GM21447 (cell line): ENCODE data around the gene BEGAIN.
"Not testable (repeated sequence)": the region's sequence is repeated elsewhere in the genome, so short reads cannot be mapped to it uniquely, and the experiment has no call there.

Experiments
- ATAC-seq: cut with Tn5 transposase; IDR thresholded peaks from one replicate; pipeline ENCODE4 v1.9.1; 2021; ENCODE audit not compliant: unreplicated experiment

The BEGAIN gene

DNA sequence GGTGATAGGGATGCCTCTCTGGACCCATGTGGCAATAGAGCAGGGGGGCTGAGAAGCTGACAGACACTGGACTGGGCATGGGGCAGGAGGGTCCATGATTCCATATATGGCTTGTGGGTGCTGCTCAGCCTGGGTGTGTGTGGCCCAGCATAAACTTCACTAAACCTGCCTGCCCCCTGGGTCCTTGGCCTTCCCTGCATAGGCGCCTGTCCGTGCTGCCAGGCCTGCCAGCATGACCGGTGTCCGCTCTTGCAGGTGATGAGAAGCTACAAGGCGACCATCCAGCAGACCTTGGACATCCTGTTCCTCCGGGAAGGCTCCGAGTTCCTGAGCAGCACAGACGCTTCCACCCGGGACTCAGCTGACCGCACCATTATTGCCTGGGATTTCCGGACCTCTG lies 61.6 kb downstream of the BEGAIN start:
- ATAC-seq = no peak

DNA sequence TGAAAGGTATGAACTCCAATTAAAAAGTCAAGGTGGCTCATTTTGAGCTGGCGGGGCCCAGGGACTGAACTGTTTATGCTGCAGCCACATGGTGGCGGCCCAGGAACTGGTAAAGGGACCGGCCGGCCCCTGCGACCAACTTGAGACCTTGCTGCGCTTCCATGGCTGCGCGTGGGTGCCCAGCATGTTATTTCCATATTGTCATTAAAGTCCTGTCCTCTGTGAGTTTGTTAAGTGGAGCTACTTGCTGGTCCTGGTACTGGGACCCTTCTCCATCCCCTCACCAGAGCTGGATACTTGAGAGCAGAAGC lies 62.3 kb downstream of the BEGAIN start:
- no peak for ATAC-seq

DNA sequence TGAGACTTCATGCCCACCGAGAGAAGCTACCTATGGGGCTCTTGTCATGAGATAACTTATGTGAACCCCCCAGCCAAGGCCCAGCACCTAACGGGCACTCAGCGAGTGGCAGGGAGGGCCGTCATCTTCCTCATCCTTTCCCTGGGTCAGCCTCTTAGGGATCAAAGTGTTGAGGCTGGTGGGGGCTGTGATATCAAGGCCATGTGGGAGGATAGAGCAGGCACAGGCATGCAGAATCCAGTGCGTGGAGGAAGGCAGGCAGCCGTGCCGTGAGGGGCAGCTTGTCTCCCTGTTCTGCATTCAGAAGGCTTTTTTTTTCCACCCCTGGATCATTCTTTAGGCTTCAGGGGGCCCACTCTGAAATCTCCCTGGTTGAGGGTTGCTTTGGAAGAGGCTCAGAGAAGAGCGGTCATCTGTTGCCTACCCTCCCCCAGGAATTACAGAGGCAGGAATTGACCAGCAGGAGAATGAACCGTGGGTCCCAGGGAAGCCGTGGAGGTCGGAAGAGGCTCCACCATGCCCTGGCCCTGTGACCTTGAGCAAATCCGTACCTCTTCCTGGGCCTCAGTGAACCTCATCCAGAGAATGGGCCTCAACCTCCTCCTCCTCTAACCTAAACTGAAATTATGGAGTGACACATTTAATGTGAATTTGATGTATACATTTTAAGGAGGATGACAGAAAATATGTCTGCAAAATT lies 62.8 kb downstream of the BEGAIN start:
- no peak for ATAC-seq

DNA sequence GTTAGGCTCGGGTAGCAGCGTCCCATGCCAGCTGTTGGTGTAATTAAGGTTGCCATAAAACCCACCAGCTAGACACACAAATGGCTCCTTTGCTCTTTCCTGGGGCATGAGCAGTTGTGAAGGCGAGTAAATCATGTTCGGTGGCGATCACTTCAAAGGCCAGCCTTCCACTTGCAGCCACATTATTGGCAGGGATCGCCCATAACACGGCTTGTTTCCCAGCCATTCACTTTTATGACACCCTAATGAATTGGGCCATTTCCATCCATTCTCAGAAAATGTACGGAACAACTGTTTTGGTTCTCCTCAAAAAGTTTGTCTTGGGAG lies 63.4 kb downstream of the BEGAIN start:
- no peak for ATAC-seq

DNA sequence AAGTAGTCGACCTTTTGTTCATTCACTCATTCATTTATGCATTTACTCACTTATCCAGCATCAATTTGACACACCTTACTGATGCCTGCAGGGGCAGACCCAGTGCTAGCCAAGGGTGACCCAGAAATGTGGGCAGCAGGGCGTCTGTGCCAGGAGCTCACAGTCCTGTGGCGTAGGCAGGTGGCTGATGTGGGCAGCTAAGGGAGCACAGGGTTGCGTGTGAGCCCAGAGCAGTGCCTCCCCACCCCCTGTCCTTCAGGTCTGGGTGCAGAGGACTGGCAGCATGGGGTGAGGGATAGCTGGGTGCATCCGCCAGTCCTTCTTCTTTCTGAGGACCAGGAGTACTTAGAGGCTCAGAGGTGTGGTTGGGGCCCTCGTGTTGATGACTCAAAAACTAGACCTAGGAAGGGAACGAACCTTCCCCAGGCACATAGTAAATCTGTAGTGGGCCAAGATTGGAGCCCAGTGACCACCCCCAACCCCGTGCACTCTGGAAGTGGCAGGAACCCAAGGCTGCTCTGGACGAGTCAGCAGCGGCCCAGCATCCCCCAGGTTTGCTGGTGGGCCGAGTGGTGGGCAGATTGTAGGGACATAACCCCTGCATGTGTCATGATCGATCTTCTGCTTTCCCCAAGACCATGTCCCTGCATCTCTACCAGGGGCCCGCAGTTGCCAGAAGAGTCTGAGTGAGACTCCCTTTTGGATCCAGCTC lies 63.9 kb downstream of the BEGAIN start:
- no peak for ATAC-seq

DNA sequence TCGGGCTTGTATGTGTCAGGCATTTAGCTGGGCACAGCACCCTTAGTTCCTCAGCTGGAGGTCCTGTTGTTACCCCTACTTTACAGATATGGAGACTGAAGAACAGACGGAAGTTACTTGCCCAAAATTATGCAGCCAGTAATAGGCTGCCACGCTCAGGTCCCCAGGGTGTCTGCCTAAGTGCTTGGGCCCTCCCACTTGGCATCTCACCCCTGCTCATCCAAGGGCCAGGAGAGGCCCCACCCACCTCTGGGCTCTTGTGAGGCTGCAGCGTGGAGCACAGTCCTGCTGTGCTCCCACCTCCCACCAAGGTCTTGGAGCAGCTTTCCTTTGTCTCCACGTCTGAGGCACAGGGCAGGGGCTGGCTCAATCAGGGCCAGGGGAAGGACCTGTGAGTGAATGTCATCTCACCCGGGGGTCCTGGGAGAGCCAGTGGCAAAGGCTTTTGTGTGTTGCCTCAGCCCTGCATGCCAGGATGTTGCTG lies 64.6 kb downstream of the BEGAIN start:
- ATAC-seq = no peak

DNA sequence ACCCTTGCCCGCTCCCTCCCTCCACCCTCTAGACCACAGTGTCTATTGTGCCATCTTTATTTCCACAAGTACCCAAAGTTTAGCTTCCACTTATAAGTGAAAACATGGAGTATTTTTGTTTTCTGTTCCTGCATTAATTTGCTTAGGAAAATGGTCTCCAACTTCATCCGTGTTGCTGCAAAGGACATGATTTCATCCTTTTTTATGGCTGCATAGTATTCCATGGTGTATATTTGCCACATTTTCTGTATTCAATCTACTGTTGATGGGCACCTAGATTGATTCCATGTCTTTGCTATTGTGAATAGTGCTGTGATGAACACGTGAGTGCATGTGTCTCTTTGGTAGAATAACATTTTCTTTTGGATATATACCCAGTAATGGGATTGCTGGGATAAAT lies 81.2 kb downstream of the BEGAIN start:
- not testable (repeated sequence) for ATAC-seq

DNA sequence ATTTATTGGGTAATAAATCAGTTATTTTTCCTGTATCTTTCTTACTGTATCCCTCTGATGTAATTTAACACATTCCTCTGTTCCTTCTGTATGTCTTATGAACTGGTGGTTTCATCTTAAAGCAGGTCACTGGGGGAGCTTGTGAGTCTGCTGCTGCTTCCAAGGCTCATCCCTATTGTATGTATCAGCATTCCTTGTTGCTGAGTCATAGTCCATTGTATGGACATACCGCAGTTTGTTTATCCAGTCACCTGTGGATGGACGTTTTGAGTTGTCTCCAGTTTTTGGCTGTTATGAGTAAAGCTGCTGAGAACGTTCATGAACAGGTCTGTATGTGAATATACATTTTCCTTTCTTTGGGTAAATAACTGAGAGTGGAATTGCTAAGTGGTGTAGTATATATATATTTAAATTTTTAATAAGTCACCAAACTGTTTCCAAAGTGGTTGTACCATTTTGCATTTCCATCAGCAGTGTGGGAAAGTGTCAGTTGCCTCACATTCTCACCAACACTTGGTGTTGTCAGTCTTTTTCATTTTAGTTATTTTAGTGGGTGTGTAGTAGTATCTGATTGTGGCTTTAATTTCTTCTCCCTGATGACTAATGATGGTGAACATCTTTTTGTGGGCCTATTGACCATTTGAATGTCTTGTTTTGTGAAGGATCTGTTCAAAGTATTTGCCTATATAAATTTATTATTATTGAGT lies 82.7 kb downstream of the BEGAIN start:
- ATAC-seq = no peak

DNA sequence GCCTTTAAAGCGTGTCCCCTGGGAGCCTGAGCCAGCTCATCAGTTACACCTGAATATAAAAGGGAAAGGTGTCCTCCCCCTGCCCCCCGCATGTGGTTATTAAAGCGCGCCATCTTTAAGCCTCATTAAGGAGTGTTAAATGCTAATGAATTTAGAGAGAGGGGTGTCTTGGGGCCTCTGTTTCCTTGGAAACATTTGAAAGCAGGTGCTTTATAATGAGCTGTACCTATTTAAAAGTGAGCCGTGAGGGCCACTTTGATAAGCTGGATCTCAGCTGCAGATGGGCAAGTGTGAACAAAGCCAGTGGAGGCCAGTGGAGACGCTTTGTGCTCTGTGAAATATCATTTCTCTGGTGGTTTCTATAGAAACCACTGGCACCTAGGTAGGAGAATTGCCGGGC lies 84.0 kb downstream of the BEGAIN start:
- ATAC-seq = no peak

DNA sequence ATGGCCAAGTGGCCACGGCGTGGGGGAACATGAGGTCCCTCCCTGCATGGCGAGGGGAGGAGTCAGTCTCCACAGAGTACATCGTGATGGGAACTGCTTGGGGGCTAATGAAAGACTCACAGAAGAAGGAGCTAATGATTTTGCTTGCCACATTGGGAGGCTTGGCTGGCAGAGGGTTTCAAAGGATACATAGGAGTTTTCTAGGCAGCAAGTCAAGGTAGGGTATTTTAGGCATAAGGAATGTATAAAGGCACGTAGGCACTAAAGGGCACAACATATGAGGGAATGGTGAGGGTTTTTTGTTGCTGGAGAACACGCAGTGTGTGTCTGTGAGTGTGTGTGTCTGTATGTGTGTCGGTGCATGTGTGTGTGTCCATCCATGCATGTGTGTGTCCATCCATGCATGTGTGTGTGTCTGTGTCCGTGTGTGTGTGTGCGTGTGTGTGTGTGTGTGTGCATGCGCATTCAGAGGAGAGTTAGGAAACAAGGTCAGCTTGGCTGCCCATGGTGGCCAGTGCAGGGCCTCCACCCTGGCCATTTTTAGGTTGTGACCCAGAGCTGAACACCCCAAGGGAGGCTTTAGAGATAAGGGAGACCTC lies 84.5 kb downstream of the BEGAIN start:
- no peak for ATAC-seq

DNA sequence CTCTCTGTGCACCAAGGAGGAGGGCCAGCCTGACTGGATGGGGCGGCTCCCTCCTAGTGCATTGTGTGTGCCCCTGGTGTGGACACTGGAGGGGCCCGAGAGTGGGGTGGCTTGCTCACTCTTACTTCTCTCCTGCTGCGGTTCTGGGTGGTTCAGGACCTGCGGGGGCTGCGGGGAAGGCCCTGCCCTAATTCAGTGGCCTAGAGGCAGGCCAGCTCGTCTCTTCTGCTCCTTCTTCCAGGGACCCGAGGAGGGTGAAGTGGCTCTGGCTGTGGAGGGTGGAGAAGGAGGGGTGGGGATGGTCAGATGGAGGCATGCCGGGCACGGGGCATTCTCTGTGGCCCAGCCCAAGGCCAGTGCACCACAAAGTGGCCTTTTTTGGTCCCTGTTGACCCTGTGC lies 87.1 kb downstream of the BEGAIN start:
- no peak for ATAC-seq

DNA sequence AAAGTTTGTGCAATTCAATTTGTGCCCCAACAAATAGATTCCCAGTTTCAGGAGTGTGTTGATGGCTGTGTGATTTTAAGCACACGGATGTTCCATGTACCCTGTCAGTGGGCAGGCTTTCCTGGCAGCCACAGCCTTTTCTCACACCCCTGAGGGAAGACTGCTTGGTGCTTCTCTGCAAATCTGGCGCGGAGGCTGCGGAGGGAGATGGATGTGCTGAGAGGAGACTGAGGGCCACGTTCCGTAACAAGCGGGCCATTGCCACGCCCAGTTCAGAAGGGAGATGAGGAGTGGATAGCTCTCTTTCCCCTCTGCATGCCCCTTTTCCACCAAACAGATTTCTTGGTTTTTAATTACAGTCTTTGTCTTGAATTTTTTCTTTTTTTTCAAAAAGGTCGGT lies 89.1 kb downstream of the BEGAIN start:
- ATAC-seq = no peak

DNA sequence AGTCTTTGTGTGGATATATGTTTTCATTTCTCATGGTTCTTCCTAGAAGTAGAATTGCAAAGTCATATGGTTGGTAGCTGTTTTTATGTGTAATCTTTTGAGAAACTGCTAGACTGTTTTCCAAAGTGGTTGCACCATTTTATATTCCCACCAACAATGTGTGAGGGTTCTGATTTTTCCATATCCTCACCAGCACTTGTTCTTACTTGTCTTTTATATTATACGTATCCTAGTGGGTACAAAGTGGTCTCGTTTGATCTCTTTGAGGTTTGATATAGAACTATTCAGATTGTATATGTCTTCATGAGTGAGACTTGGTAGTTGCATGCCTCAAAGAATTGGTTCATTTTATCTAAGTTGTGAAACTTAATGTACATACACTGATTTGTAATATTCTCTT lies 91.3 kb downstream of the BEGAIN start:
- no peak for ATAC-seq

DNA sequence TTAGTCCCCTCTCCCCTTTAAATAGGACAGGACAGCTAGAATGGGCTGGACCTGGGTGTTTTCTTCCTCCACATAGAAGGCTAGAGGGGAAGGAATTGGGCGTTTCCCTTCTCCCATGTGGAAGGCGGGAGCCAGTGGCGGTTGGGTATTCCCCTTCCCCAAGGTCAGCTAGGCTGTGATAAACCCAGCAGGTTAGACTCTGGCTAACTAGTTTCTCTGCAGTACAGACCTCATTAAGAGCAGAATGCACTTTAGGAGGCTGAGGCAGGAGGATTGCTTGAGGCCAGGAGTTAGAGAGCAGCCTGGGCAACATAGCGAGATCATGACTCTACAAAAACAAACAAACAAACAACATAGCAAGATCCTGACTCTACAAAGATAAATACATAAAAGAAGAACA lies 92.6 kb downstream of the BEGAIN start:
- ATAC-seq = no peak

DNA sequence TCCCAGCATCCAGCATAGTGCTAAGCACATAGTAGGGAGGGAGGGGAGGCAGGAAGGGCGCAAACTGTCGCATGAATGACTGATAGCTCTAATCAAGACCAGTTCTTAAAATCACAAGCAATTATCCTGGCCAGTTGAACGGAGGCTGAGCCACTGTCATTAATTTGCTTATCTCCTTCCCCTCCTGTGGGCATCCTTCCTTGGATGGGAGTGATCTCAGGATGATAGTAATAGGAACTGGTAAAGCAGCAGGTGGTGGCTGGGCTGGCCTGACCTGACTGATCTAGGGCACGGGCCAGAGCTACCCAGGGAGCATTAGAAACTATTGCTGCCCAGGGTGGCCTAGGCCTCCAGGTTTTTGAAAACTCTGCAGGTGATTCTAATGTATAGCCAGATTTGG lies 97.0 kb downstream of the BEGAIN start:
- no peak for ATAC-seq

DNA sequence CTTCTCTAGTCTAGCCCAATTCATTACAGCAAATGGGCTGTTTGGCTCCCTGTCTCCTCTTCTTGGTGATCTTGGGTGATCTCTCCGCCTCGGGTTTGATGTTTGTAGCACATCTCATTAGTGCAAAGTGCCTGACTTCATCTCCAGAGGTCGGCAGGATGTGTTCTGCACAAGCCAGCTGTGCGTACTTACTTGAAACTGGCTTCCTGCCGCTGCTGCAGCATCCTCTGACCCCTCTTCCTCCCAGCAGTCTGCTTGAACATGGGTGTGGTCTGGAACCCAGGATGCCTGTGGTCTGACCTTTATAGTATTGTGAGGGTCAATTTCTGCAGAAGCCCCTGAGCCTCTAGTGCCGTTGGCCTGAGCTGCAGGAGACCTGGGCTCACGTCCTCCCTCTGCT lies 99.2 kb downstream of the BEGAIN start:
- ATAC-seq = no peak

DNA sequence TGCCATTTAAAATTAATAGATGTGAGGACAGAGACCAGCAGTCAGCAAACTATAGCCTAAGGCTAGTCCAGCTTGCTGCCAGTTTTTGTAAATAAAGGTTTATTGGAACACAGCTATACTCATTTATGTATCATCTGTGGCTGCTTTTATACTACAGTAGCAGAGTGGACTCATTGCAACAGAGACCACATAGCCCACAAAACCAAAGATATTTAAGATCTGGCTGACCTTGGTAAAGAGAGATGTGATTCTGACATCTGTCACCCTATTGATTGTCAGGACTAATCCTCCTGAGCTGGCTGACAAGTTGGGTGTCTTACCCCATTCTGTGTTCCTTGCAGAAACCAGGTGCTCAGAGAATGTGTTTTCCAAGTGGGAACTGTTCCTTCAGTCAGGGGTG lies 99.9 kb downstream of the BEGAIN start:
- no peak for ATAC-seq
